GM23338 (cell line): ENCODE results near the gene FGGY.

Source experiments
- ETS1 ChIP-seq: IDR thresholded peaks from 2 replicates; pipeline ENCODE4 v1.6.1; 2016; ENCODE audit warnings: antibody characterized with exemption
- EZH2 ChIP-seq: fragments of 200-600 bp; sonication (generic); IDR thresholded peaks from one replicate; pipeline ENCODE4 v1.8.0; 2017; ENCODE audit warnings: antibody characterized with exemption, mild to moderate bottlenecking, low read depth; ENCODE audit not compliant: unreplicated experiment
- ZNF331 ChIP-seq: fragments of 250-450 bp; sonication (Bioruptor Pico); IDR thresholded peaks from 2 replicates; pipeline ENCODE4 v1.5.0; 2020; ENCODE audit warnings: low read depth, mild to moderate bottlenecking, moderate library complexity

GRCh38 chr1:59699227-59699847 is 402.4 kb downstream of the FGGY start:
- TF ChIP-seq ZNF331: no peak
- no peak for TF ChIP-seq ETS1
- TF ChIP-seq EZH2: no peak
